CD4-positive, alpha-beta T cell treated with Interleukin-4 for 4 hours (primary cell): Measurements from ENCODE around the gene AFG1L.
"Not testable (repeated sequence)": the region's sequence is repeated elsewhere in the genome, so short reads cannot be mapped to it uniquely, and the experiment has no call there.

Experiments
- DNase-seq: peaks from one replicate; pipeline ENCODE4 v3.0.0-alpha.2; 2020

The AFG1L gene

DNA sequence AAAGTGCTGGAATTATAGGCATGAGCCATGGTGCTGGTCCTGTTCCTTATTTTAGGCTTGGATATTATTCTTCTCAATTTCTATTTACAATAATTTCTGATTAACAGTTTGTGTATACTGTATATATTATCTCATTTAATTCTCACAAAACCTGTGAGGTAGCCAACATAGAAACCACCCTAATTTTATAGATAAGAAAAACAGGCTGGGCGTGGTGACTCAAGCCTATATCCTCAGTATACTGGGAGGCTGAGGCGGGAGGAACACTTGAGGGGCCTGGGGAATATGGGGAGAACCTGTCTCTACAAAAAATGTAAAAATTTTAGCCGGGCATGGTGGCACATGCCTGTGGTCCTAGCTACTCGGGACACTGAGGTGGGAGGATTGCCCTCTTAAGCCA, 3.8 kb upstream of the AFG1L start:
- no peak for DNase-seq

DNA sequence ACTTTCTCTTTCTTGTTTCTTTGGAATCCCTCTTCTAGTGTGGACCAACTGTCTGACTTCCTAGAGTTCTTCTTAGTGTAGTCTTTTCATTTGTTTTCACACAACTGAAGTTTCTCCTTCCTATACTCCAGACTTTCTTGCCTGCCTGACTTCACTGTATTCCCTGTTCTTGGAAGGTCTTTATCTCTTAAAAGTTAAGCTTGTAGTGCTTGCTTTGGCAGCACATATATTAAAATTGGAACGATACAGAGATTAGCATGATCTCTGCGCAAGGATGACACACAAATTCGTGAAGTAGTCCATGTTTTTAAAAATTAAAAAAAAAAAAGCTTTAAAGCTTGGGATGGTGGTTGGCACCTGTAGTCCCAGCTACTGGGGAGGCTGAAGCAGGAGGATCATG, 2.3 kb upstream of the AFG1L start:
- DNase-seq, result not testable (repeated sequence)

DNA sequence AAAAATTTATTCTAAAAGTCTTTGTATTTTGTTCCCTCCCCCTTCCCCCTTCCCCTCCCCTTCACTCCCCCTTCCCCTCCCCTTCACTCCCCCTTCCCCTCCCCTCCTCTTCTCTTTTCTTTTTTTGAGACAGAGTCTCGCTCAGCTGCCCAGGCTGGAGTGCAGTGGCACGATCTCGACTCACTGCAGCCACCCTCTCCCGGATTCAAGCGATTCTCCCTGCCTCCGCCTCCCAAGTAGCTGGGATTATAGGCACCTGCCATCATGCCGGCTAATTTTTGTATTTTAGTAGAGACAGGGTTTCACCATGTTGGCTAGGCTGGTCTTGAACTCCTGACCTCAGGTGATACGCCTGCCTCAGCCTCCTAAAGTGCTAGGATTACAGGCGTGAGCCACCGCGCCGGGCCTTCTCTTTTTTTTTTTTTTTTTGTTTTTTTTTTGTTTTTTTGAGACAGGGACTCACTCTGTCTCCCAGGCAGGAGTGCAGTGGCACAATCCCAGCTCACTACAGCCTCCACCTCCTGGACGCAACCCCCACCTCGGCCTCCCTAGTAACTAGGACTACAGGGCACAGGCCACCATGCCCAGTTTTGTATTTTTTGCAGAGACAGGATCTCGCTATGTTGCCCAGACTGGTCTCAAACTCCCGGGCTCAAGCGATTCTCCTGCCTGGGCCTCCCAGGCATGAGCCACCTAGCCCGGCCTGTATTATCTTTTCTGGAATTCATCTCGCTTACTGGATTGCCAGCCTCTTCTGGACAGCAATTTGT, 1.1 kb upstream of the AFG1L start:
- no peak for DNase-seq

DNA sequence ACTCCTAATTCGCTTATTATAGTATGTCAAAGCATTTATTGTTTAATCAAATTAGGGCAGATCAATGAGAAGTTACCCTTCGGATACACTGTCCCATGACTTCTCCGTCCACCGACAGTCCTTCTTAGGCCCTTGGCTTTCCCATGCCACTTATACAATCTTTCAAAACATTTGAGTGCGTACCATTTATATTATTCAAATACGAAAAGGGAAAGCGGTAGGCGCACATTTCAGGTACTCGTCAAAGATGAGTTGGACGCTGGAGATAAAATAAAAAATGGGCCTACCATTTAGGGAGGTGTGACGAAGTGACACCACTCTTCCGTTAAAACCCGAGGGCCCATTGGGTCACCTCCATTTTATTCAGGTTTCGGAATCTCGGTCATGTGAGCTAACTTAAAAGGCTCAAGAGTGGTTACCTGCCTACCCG, 542 bp upstream of the AFG1L start:
- DNase-seq, result no peak

DNA sequence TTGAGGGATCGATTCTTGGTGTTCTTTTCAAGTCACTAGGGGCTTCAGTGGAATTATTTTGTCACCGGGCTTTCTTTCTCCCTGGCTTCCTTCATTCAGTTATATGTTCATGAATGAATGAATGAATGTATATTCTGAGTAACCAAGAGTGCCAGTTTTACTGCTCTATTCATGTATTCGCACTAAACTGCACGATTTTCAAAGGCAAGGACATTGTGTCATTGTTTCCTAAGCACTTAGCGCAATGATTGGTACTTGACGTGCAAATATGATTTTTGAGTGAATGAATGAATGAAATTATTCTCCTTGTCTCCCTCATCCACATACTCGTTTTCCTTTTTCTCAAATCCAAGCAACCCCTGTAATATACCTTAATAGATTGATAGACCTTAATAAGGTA, 822 bp downstream of the AFG1L start:
- DNase-seq, result no peak

DNA sequence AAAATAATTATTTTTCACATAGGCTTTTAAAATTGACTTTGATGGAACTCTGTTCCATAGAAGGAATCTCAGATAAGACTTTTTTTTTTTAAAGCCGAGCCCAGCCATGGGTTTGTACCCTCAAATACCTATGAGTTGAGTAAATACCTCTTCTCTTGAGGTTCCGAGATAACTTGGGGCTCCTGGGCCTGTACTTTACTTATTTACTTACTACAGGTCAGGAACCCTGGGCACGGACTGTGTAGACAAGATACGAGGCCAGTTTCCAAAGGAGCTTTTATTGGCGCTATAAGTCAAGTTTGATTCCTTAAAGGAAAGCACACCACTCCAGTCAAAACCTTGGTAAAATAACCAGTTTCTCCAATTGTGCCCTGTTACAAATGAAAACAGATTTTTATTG, 7.5 kb downstream of the AFG1L start:
- no peak for DNase-seq

DNA sequence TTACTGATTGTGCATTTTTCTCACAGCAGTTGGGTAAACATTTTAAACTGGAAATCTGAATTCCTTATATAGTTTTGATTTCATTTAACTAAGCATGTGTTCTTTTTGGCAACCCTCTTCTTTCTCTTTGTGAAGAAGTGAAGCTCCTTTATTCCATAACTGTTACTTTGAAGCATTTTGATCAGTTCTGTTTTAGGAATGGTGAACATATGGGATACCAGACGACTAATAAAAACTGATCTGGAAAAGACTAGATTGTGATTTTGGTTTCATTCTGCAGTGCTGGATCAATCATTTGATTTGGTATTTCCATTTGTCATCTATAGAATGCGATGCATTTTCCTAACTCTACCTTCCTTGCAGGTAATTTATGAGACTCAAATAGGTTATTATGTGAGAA, 9.8 kb downstream of the AFG1L start:
- DNase-seq, result no peak

DNA sequence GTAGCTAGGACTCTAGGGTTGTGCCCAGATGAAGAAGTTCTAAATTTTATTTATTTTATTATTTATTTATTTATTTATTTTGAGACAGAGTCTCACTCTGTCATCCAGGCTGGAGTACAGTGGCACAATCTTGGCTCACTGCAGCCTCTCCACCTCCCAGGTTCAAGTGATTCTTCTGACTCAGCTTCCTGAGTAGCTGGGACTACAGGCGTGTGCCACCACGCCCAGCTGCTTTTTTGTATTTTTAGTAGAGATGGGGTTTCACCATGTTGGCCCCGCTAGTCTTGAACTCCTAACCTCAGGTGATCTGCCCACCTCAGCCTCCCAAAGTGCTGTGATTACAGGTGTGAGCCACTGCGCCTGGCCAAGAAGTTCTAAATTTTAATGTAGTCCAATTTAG, 13.8 kb downstream of the AFG1L start:
- not testable (repeated sequence) for DNase-seq

DNA sequence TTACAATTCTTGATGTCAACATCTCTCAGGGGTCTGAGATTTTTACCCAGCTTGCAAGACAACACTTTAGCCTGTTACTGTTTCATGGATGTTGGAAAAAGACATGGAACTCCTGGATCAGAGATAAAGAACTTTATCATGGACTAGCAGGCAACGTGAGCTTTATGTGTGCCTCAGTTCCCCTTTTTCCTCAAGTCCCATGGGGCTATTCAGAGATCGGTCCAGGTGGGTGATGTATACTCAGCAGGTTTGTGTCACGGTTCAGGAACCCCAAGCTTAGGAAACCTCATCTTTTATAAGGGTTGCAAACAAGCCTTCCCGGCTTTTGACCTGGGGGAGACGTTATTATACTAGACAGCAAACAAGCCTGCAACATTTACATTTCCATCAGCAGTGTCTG, 15.0 kb downstream of the AFG1L start:
- no peak for DNase-seq

DNA sequence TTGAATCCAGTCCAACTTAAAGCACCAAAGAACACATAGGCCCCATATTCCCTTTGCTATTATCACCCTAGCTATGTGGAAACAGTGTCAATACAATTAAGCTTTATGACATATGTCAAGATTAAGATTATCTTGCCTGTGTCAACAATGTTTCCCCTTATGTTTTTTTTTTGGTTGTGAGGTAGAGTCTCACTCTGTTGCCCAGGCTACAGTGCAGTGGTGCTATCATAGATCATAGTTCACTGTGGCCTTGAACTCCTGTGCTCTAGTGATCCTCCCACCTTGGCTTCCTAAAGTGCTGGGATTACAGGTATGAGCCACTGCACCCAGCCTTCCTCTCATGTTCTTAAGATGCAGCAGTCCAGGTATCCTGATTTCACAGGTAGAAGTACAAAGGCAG, 17.8 kb downstream of the AFG1L start:
- DNase-seq, result no peak

DNA sequence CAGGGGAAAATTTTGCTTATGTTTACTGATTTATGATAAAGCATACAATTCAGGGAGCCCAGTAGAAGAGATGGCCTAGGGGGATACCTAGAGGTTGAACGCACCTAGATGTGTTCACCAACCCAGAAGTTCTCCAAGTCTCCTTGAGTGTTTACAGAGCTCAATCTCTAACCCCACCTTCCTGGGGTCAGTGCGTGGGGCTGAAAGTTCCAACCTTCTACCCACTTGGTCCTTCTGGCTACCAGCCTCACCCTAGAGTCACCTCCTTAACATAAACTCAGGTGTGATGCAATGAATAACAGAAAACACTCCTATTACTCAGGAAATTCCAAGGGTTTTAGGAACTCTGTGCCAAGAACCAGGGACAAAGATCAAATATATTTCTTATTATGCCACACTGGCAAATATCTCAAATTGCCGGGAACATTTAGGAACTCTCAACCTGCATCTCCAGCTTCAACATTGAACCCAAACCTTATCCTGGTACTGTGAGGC, 26.4 kb downstream of the AFG1L start:
- DNase-seq, result no peak

DNA sequence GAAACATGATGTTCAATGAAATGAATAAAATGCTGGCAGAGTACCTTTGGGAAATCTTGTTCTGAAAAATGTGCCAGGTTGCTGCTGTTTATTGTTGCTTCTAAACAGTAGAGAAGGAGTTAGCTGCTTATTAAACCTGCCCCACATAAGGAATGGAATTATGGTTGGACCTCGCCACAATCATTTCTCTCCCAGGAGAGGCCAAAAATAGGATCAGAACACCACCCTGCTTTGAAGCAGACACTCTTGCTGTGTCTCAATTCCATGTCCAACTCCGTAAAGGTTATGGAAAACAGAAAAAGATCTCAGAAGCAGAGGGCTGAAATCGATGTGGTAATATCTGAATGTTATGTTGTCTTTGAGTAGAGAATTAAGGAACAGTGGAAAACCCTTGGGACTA, 27.9 kb downstream of the AFG1L start:
- DNase-seq, result no peak

DNA sequence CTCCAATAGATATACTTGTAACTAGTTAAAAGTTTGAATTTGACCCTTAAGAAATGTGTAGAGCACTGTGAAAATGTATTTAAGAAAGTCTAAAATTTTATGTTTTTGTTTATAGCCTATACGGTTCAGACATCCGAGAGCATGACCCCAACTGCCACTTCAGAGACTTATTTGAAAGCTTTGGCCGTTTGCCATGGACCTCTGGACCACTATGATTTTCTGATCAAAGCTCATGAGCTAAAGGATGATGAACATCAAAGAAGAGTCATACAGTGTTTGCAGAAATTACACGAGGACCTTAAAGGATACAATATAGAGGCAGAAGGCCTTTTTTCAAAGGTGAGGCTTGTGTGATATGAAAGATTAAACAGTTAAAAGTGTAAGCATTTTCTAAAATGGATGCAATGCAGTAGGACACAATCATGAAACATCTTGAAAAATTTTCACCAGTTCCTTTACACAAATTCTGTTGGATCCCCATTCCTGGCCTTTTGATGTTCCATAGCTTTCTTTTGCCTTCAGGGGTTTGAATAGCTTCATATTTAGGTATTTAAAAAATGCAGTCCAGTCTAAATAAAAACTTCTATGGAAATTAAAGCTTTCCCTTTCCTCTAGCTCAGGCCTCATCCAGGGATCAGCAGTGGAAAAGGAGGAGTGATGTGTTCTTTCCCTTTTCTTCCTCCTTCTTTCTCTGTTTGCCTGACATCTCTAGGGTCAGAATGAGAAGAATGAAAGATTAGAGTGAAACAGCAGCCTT, 29.0 kb downstream of the AFG1L start:
- no peak for DNase-seq

DNA sequence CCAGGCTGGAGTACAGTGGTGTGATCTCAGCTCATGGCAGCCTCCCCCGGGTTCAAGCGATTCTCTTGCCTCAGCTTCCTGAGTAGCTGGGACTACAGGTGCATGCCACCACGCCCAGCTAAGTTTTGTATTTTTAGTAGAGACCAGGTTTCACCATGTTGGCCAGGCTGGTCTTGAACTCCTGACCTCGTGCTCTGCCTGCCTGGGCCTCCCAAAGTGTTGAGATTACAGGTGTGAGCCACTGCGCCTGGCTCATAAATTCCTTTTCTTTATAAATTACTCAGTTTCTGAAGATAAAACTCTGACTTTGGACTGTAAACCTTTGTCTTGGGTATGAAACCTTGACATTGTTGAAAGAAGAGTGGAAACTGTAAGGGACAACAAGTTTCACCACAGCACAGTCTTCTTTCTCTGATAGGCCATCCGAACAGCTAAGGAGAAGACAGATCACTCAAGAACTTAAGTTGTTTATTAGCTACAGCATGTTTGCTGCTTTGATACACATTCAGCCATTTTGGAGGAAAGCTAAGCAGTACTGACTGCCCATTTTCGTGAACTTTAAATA, 35.4 kb downstream of the AFG1L start:
- DNase-seq, result not testable (repeated sequence)

DNA sequence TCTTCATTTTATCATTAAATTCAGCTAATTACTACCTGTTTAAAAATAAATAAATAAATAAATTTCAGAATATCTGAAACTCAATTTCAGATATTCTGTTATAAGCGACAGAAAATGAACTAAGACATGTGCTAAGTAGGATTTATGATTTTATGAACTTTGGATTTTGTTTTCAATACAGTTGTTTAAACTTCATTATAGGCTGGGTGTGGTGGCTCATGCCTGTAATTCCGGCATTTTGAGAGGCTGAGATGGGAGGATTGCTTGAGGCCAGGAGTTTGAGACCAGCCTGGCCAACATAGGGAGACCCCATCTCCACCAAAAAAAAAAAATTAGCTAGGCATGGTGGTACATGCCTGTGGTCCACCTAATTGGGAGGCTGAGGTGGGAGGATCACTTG, 36.0 kb downstream of the AFG1L start:
- DNase-seq, result no peak

DNA sequence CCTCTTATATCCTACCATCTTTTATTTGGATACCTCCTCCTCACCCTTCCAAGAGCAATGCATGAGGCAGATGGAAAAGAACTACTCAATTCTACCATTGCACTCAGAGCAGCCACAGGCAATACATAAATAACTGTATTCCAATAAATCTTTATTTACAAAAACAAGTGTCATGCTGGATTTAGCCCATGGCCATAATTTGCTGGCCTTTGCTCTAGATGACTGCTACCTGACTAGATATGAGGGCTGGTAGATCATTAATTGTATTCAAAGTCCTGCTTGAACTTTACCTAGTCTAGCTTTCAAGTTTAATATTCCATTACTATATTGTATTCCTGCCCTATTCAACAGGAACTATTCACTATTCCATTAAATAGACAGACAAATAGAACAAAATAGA, 37.1 kb downstream of the AFG1L start:
- DNase-seq, result no peak

DNA sequence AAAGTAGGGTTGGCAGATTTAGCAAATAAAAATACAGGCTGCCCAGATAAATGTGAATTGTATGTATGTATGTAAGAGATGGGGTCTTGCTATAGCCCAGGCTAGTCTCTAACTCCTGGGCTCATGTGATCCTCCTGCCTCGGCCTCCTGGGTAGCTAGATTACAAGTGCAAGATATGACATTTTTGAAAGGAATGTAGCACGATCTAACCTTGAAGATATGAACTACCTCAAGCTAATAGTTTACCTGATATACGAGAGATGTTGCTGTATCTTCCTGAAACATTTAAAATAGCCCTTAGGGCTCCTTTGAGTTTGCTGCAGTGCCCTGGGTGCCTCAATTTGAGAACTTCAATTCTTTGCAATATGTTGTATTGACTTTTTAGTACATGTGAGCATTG, 42.1 kb downstream of the AFG1L start:
- no peak for DNase-seq

DNA sequence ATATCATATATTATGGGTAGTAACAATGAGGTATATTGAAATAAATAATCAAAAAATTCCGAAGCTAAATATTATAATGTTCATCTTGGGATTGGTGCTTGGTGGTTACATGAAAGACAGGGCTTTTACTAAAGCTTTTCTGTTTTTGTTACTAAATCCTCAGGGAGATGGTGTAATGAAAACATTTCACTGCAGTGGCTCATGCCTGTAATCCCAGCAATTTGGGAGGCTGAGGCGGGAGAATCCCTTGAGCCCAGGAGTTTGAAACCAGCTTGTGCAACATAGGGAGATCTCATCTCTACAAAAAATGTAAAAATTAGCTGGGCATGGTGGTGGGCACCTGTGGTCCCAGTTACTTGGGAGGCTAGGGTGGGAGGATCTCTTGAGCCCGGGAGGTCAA, 42.9 kb downstream of the AFG1L start:
- DNase-seq, result no peak

DNA sequence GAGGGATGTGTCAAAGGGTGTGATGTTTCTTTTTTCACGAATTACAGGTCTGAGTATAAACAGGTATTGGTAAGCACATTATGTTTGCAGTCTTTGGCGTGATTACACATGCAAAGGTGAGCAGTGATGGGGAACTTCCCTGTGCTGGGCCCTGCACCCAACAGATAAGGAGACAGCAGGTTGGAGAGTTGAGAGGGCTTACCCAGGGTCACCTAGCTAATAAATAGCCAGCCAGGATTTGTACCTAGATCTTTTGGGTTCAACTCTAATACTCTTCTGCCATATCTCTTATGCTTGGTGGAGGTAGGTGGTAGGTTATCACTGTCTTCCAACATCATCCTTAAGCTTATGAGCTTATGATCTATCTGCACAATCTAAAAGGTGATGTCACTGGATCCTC, 46.5 kb downstream of the AFG1L start:
- DNase-seq, result no peak

DNA sequence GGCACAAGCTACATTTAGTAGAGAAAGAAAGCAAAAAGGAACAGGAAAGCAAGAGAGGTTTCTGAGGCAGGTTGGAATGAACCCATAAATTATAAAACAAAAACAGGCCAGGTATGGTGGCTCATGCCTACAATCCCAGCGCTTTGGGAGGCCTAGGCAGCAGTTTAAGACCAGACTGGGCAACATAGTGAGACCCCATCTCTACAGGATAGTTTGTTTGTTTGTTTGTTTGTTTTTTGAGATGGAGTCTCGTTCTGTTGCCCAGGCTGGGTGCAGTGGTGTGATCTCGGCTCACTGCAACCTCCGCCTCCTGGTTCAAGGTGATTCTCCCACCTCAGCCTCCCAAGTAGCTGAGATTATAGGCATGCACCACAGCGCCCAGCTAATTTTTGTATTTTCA, 49.0 kb downstream of the AFG1L start:
- no peak for DNase-seq

DNA sequence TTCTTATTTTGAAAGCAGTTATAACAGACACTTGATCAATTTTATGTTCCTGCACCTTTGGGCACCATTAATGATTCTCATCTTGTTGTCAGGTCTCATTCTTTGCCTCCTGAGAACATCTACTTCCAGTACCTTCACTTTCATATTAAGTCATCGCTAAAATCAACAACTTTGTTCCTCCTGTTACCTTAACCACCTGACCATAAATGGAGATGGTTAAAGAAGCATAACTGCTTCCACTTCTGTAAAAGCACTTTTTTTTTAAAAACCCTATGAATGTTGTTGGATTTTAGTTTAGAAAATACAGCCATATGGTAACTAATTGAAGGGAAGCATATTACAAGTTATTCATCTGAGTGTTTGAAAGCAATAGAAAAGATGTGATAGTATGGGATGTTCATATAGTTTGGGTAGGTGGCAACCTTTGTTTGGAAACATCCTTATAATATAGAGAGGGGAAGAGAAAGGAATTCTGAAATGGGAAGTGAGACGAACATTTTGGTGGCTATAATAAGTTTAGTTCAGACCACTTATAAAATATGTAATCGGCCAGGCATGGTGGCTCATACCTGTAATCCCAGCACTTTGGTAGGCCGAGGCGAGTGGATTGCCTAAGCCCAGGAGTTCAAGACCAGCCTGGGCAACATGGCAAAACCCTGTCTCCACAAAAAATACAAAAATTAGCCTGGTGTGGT, 53.9 kb downstream of the AFG1L start:
- DNase-seq, result peak; percentile 2

DNA sequence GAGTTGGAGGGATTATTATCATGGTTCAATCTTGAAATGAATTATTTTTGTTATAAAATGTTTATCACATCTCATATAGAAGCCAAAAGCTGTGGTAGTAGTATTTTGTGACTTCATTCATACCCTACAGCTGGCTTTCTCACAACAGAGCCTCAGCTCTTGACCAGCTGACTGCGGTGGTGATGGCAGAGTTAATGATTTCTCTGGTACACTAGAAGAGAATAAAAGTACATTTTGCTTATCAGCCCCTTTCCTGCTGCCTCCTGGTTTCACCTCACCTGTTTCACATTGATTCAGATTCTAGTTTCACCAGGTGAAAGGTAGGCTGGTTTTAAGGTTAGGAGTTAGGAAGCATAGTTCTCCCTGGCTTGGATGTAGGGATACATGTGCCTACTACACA, 55.7 kb downstream of the AFG1L start:
- no peak for DNase-seq

DNA sequence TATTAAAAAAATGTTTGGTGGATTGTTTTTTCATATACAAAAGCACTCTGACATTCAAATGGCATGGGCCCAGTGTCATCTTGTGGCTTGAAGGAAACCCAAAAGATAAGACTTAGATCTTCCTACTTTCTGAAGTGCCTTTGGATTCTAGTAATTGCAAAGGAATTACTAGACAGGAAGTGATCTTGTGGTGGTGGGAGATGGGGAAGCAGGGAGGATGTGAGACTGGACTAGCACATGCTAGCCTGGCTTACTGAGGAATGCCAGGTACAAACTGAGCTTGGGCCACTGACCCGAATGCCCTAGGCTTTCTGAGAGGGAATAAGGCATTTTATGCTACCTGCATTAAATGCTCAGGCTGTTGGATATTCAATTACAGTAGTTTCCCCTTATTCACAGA, 59.0 kb downstream of the AFG1L start:
- no peak for DNase-seq

DNA sequence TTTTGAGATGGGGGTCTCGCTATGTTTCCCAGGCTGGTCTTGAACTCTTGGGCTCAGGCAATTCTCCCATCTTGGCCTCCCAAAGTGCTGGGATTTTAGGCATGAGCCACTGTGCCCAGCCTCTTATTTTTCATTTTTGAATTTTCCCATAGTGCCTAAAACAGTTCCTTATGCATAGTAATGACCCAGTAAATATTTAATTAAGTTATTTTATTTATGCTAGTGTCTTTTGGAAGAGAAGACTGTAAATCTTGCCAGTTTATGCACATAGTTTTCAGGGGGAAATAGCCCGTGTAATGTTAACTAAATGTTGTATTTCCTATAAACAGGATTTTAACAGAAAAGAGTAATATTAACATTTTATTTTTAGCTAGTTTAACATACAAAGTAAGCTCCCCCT, 60.3 kb downstream of the AFG1L start:
- no peak for DNase-seq
